ENCODE data around the gene RMI2.
A peak's percentile ranks its signal among the peaks of the same experiment; 100 is the strongest.
"Not testable (repeated sequence)": the region's sequence is repeated elsewhere in the genome, so short reads cannot be mapped to it uniquely, and the experiment has no call there.

Gene RMI2

GRCh38 chr16:11345040-11345862 lies at the start of gene RMI2:
RMI2 (plus strand) TSS chr16:11345459; CDS start chr16:11345472, 13 bp downstream.
- DNase-seq, result peak; percentile 97 to 98

GRCh38 chr16:11295672-11296071 lies 49.6 kb upstream of the RMI2 start:
- DNase-seq, result no peak

- no peak for DNase-seq
Measured at GRCh38 chr16:11296351-11296705, 48.9 kb upstream of the RMI2 start.

- no peak for DNase-seq
Measured at GRCh38 chr16:11296706-11297491, 48.4 kb upstream of the RMI2 start.

- DNase-seq, result peak; percentile 65 to 75
Measured at GRCh38 chr16:11297492-11298142, 47.6 kb upstream of the RMI2 start.

GRCh38 chr16:11298143-11298900 lies 46.9 kb upstream of the RMI2 start:
- DNase-seq, result no peak

GRCh38 chr16:11298950-11299547 lies 46.2 kb upstream of the RMI2 start:
- DNase-seq, result not testable (repeated sequence)

- DNase-seq, result no peak
Measured at GRCh38 chr16:11299865-11300559, 45.2 kb upstream of the RMI2 start.

GRCh38 chr16:11300560-11300892 lies 44.7 kb upstream of the RMI2 start:
- DNase-seq, result no peak

- DNase-seq, result no peak
Measured at GRCh38 chr16:11301645-11302501, 43.4 kb upstream of the RMI2 start.

GRCh38 chr16:11302977-11303376 lies 42.3 kb upstream of the RMI2 start:
- no peak for DNase-seq

- DNase-seq, result no peak
Measured at GRCh38 chr16:11303405-11304138, 41.7 kb upstream of the RMI2 start.

- DNase-seq, result no peak
Measured at GRCh38 chr16:11306381-11306780, 38.9 kb upstream of the RMI2 start.

GRCh38 chr16:11306997-11307638 lies 38.1 kb upstream of the RMI2 start:
- no peak for DNase-seq

- no peak for DNase-seq
Measured at GRCh38 chr16:11307639-11308492, 37.4 kb upstream of the RMI2 start.

- no peak for DNase-seq
Measured at GRCh38 chr16:11308493-11309283, 36.6 kb upstream of the RMI2 start.

- no peak for DNase-seq
Measured at GRCh38 chr16:11309895-11310633, 35.2 kb upstream of the RMI2 start.

Measured in activated CD4-positive, alpha-beta T cell treated with anti-CD3 and anti-CD28 coated beads, Interleukin-2, amount 50 U/mL, for 48 hours (primary cell).